CD14-positive monocyte (primary cell): ENCODE results near the gene SFRP4. TPM values are rescaled to one million over a fixed set of nuclear protein-coding genes. Genes with fewer than 3 reads are reported as not detected.

ENCODE experiments used
- DNase-seq, 3 donors: peaks; one replicate each; pipeline ENCODE4 v3.0.0-alpha.2; 2011 to 2022
- H2AFZ ChIP-seq: 2 replicates; pipeline ENCODE4 v1.6.0; 2012; ENCODE audit warnings: mild to moderate bottlenecking, low read depth, low read length, inconsistent platforms; ENCODE audit not compliant: insufficient read depth, poor library complexity, severe bottlenecking
- H3K27ac ChIP-seq, 2 donors: 1 replicate in 1 of 2; 2 replicates in 1 of 2; pipeline ENCODE4 v1.5.1; 2012 to 2013; ENCODE audit warnings: low read length in 2 of 2, control low read depth in 1 of 2, inconsistent platforms in 1 of 2, low read depth in 1 of 2, mild to moderate bottlenecking in 1 of 2
- H3K27me3 ChIP-seq, 2 donors: one replicate each; pipeline versions ENCODE4 v1.6.0 to v1.6.1; 2011 to 2013; ENCODE audit warnings: low read length in 2 of 2; ENCODE audit not compliant: control insufficient read depth in 2 of 2, insufficient read depth in 2 of 2
- H3K36me3 ChIP-seq, 2 donors: replicated peaks in 1 of 2; 1 replicate in 1 of 2; 2 replicates in 1 of 2; pipeline versions ENCODE4 v1.5.1 to v1.6.1; 2012 to 2013; ENCODE audit warnings: low read length in 2 of 2, control low read depth in 1 of 2, inconsistent platforms in 1 of 2, mild to moderate bottlenecking in 1 of 2; ENCODE audit not compliant: insufficient read depth in 2 of 2, control insufficient read depth in 1 of 2
- H3K4me1 ChIP-seq, 2 donors: 1 replicate in 1 of 2; 2 replicates in 1 of 2; pipeline versions ENCODE4 v1.5.1 to v1.6.1; 2012 to 2013; ENCODE audit warnings: low read length in 2 of 2, control low read depth in 1 of 2, inconsistent platforms in 1 of 2, mild to moderate bottlenecking in 1 of 2, moderate library complexity in 1 of 2; ENCODE audit not compliant: insufficient read depth in 2 of 2, control insufficient read depth in 1 of 2
- H3K4me2 ChIP-seq: replicated peaks from 2 replicates; pipeline ENCODE3; 2012; ENCODE audit warnings: low read length, moderate library complexity, mild to moderate bottlenecking; ENCODE audit not compliant: poor library complexity, severe bottlenecking; ENCODE audit errors: extremely low read depth
- H3K4me3 ChIP-seq, 3 experiments: fragments of 200-600 bp in 1 of 3; sonication (generic) in 1 of 3; replicated peaks in 1 of 3; 1 replicate in 2 of 3; 2 replicates in 1 of 3; pipeline ENCODE4 v1.5.1; 2011 to 2013; ENCODE audit warnings: low read length in 3 of 3, mild to moderate bottlenecking in 3 of 3, control low read depth in 2 of 3, low read depth in 2 of 3, inconsistent platforms in 1 of 3, moderate library complexity in 1 of 3
- H3K79me2 ChIP-seq: 2 replicates; pipeline ENCODE4 v1.6.0; 2012; ENCODE audit warnings: mild to moderate bottlenecking, control low read depth, inconsistent platforms, low read length, moderate library complexity; ENCODE audit not compliant: insufficient read depth
- H3K9ac ChIP-seq: 2 replicates; pipeline ENCODE4 v1.6.0; 2017; ENCODE audit warnings: low read length, mild to moderate bottlenecking; ENCODE audit not compliant: insufficient read depth, poor library complexity, severe bottlenecking
- H3K9me3 ChIP-seq, 2 donors: replicated peaks in 1 of 2; 1 replicate in 1 of 2; 2 replicates in 1 of 2; pipeline versions ENCODE4 v1.5.1 to v1.6.1; 2012 to 2013; ENCODE audit warnings: low read length in 2 of 2, control low read depth in 1 of 2; ENCODE audit not compliant: control insufficient read depth in 1 of 2, insufficient read depth in 1 of 2
- H4K20me1 ChIP-seq: 2 replicates; pipeline ENCODE4 v1.6.0; 2012; ENCODE audit warnings: mild to moderate bottlenecking, low read length, control low read depth, moderate library complexity; ENCODE audit not compliant: insufficient read depth
- H3K27ac Mint-ChIP-seq, 7 donors: one replicate each; pipeline ENCODE4 v1.8.0; 2020; ENCODE audit warnings: mild to moderate bottlenecking in 7 of 7, mixed read lengths in 7 of 7, moderate library complexity in 6 of 7, inconsistent platforms in 2 of 7
- H3K27me3 Mint-ChIP-seq, 3 donors: one replicate each; pipeline ENCODE4 v1.8.0; 2021 to 2022; ENCODE audit warnings: low read depth in 3 of 3, mild to moderate bottlenecking in 3 of 3, mixed read lengths in 3 of 3, moderate library complexity in 3 of 3, inconsistent platforms in 1 of 3
- H3K36me3 Mint-ChIP-seq, 2 donors: one replicate each; pipeline ENCODE4 v1.8.0; 2020; ENCODE audit warnings: mixed read lengths in 2 of 2, inconsistent platforms in 1 of 2, mild to moderate bottlenecking in 1 of 2
- H3K4me1 Mint-ChIP-seq: one replicate; pipeline ENCODE4 v1.8.0; 2020; ENCODE audit warnings: mild to moderate bottlenecking, mixed read lengths
- H3K4me3 Mint-ChIP-seq, 2 donors: one replicate each; pipeline ENCODE4 v1.8.0; 2020; ENCODE audit warnings: mild to moderate bottlenecking in 2 of 2, mixed read lengths in 2 of 2, moderate library complexity in 1 of 2
- H3K9me3 Mint-ChIP-seq, 7 donors: one replicate each; pipeline ENCODE4 v1.8.0; 2020 to 2022; ENCODE audit warnings: mixed read lengths in 7 of 7, mild to moderate bottlenecking in 6 of 7, moderate library complexity in 6 of 7, inconsistent platforms in 2 of 7
- CTCF ChIP-seq: fragments of 200-600 bp; IDR thresholded peaks from one replicate; pipeline ENCODE4 v1.8.0; 2022; ENCODE audit warnings: antibody characterized with exemption, mild to moderate bottlenecking
- WGBS: methylation state at CpG from one replicate; pipeline ENCODE4 v1.1.5; 2013; ENCODE audit warnings: missing lambda C conversion rate; ENCODE audit not compliant: insufficient coverage; 5-methylcytosine and 5-hydroxymethylcytosine counted together
- intact Hi-C, 2 donors: fragments of 100-400 bp; cut with micrococcal nuclease; formaldehyde crosslinking; loops; one replicate each; pipeline versions ENCODE4 v1.15.0 to v1.15.1; 2023
- polyA plus RNA-seq, 3 donors: library from polyadenylated mRNA; depleted of rRNA in 1 of 3; unstranded in 2 of 3; stranded (reverse) in 1 of 3; fragments of 300-500 nt in 2 of 3; fragments of >200 nt in 1 of 3; fragmentation: Illumina TruSeq in 2 of 3; gene quantifications; 1 replicate in 2 of 3; 2 replicates in 1 of 3; pipeline ENCODE4 v1.2.3, GENCODE V29; 2012 to 2021

The SFRP4 gene
- polyA plus RNA-seq, 3 donors: not detected

DNA sequence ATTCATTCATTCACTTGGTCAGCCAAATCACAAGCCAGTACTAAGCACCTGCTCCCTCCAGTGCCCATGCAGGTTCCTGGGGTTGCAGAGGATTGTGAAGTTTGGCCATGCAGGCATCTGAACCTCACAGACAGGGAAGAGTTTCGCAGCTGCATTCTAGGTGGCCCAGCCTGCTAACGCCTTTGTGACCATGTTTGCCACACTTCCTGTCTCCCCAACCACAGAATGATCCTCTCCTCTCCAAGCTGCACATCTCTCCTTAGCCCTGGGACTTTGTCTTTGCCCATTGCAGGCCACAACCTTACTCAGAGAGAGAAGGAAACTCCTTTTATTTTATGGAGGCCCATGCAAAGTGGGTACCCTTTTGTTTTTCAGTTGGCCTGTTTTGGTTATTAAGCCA lies 35.6 kb upstream of the SFRP4 start:
- Mint-ChIP-seq H3K36me3 (peaks cover 3% of the 10 kb centered on the region in 2 donors), H3K9me3 (peaks cover 0 to 6% (median 4%) of the 10 kb centered on the region in 7 donors), H3K27ac (peak overlapping the region in 1 of 7 donors; percentile 6), H3K4me1 (peaks cover 23% of the 10 kb centered on the region), H3K27me3 (no peaks in the 10 kb centered on the region), H3K4me3 (no peak overlapping the region)
- no peak for DNase-seq
- no peak overlapping the region for H3K9ac ChIP-seq
- H4K20me1 ChIP-seq: no peaks in the 10 kb centered on the region
- peaks cover 12% of the 10 kb centered on the region in 2 donors for H3K4me1 ChIP-seq
- WGBS: no CpG with 5 or more reads among the region's 2 CpGs
- no peaks in the 10 kb centered on the region for H3K27me3 ChIP-seq
- H2AFZ ChIP-seq: peak overlapping the region; percentile 23
- intact Hi-C loops: no loop called here
- H3K4me3 ChIP-seq: no peak overlapping the region
- no peak overlapping the region for H3K4me2 ChIP-seq
- no peaks in the 10 kb centered on the region for H3K36me3 ChIP-seq
- no peaks in the 10 kb centered on the region for H3K9me3 ChIP-seq
- H3K27ac ChIP-seq: no peak overlapping the region
- H3K79me2 ChIP-seq: no peaks in the 10 kb centered on the region
- TF ChIP-seq CTCF: no peak

- intact Hi-C loops: no loop called here
- no peak overlapping the region for H3K4me2 ChIP-seq
- peaks cover 0 to 3% (median 0%) of the 10 kb centered on the region in 7 donors for H3K9me3 Mint-ChIP-seq
- no peaks in the 10 kb centered on the region for H3K27me3 Mint-ChIP-seq
- no peaks in the 10 kb centered on the region for H3K79me2 ChIP-seq
- no peaks in the 10 kb centered on the region for H3K36me3 ChIP-seq
- DNase-seq: no peak
- TF ChIP-seq CTCF: no peak
- no peak overlapping the region for H2AFZ ChIP-seq
- peaks cover 3% of the 10 kb centered on the region in 2 donors for H3K36me3 Mint-ChIP-seq
- no peak overlapping the region for H3K9ac ChIP-seq
- no peak overlapping the region for H3K27ac Mint-ChIP-seq
- H3K4me3 Mint-ChIP-seq: no peak overlapping the region
- H4K20me1 ChIP-seq: no peaks in the 10 kb centered on the region
- no peaks in the 10 kb centered on the region for H3K9me3 ChIP-seq
- 99% methylated on average over 7 of the region's 7 CpGs for WGBS
- no peak overlapping the region for H3K4me3 ChIP-seq
- H3K27me3 ChIP-seq: no peaks in the 10 kb centered on the region
- H3K4me1 Mint-ChIP-seq: peaks cover 21% of the 10 kb centered on the region
- peaks cover 11 to 12% of the 10 kb centered on the region in 2 donors for H3K4me1 ChIP-seq
- H3K27ac ChIP-seq: no peak overlapping the region
Measured at GRCh38 chr7:37947941-37948210, 31.3 kb upstream of the SFRP4 start.
